Stimulated activated CD4-positive, alpha-beta T cell treated with anti-CD3 and anti-CD28 coated beads, Interleukin-1b, Interleukin-23, amount 100 ng/mL, for 1 hour (primary cell): ENCODE data around the gene KRT75.

Source experiments
- DNase-seq, 2 donors: peaks; one replicate each; pipeline ENCODE4 v3.0.0-alpha.2; 2020; ENCODE audit warnings: low read depth in 2 of 2

Gene KRT75

GRCh38 chr12:52439845-52440244, 5.7 kb upstream of the KRT75 start:
- DNase-seq = no peak

DNA sequence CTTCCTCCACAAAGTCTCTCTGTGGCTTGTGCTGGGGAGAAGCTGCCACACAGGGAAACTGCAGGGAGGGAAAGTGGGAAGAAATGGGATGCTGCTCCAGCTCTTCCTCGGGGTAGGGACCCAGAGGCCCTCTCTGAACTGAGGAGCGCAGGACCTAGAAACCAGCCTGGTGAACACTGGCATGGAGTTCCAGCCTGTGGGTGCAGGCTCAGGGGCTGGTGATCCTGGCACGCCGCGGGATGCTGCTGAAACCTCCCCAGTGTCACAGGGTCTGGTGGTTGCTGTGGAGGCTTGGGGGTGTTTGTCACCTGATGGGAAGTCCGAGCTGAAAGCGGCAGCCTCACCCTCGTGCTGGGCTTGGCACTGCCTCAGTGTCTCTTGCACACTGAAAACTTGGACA, 5.2 kb upstream of the KRT75 start:
- DNase-seq = no peak

- no peak for DNase-seq
Observed at GRCh38 chr12:52438305-52439301, 4.4 kb upstream of the KRT75 start.

DNA sequence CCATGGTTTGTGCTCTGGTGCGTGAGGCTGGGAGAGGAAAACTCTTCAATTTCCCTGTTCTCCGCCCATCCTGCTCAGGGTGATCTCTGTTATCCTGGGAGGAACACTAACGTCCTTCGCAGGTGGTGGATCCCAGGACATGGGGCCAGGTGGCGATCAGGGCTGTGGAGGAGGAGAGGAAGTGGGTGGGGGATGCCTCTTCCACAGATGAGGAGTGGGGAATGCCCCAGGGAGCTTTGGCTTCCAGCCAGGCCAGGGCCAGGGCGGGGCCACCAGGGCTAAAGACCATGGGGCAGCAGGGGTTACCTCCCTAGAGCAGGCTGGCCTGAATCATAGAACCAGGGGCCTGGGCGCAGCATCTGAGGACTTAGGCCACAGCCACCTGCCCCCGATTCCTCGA, 3.3 kb upstream of the KRT75 start:
- no peak for DNase-seq

DNA sequence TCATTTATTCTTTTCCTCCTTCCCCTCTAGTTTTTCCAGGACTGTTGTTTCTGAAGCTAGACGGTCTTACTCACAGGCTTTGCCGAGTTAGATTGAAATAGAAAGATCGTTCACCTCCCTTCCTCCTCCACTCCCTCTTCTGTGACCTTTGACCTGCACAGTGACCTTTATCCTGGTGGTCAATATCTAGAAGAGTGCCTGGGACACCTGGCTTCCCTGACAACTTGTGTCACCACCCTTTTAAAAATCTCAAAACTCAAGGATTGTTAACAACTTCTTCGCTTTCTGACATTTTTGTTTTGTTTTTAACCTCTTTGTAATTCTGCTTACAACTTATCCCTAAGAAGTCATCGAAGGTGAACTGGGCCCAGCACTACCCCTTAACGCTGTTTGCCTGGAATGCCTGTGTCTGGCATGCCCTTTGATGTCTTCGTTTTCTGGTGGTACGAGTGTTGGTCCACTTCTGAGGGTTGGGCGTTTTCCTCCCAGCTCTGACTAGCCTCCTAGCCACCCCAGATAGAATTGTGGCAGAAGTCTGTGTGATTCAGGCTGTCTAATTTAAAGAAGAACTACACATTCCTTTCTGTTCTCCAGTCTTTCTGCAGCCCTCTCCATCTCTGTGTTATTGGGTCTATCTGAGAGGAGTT, 2.8 kb upstream of the KRT75 start:
- no peak for DNase-seq

- no peak for DNase-seq
Observed at GRCh38 chr12:52436000-52436827, 2.0 kb upstream of the KRT75 start.

DNA sequence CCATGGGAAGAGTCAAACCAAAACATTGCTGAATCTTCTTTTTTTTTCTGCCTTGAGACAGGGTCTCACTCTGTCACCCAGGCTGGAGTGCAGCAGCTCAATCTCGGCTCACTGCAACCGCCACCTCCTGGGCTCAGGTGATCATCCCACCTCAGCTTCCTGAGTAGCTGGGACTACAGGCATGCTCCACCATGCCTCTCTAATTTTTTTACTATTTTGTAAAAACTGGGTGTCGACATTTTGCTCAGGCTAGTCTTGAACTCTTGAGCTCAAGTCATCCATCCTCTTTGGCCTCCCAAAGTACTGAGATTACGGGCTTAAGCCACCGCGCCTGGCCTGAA, 1.5 kb upstream of the KRT75 start:
- DNase-seq = no peak

- DNase-seq = no peak
Observed at GRCh38 chr12:52434760-52435530, 774 bp upstream of the KRT75 start.

DNA sequence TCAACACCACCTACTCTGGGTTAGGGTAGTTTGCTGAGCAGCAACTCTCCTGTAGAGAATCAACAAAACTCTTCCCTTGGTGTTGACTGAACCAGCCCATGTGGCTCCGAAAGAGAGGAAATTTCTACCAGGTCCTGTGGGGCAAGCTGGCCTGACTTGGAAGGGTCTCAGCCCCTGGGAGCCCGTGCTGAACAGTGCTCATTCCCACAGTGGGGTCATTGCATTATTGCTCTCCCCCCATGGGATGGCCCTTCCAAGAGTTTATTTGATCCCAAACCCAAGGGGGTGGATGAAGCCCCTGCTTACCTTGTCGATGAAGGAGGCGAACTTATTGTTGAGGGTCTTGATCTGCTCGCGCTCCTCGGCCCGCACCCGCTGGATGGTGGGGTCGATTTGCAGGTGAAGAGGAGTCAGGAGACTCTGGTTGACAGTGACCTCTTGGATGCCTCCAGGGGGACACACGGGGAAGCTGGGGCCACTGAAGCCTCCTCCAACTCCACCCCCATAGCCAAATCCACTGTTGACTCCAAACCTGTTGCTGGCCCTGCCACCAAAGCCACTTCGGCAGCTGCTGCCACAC, 580 bp downstream of the KRT75 start:
- DNase-seq = no peak

- DNase-seq = no peak
Observed at GRCh38 chr12:52432559-52433207, 1.5 kb downstream of the KRT75 start.

- no peak for DNase-seq
Observed at GRCh38 chr12:52428121-52428520, 6.0 kb downstream of the KRT75 start.

DNA sequence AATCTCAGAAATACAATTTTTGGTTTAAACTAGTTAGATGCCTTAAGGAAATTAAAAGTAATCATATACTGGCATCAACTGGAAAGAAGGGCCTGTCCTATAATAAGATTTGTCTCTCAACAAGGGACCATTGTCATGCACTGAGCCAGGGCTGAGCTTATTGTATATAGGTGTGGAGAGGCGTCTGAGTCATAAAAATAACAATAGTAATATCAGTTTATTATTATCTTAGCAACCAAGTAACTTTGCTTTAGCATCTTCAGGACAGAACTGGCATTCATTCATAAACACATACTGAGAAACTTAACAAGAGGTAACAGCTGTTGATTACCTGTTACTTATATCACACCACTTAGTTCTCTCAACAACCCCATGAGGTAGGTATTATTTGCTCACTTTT, 7.1 kb downstream of the KRT75 start:
- no peak for DNase-seq

GRCh38 chr12:52426034-52426433, 8.1 kb downstream of the KRT75 start:
- DNase-seq = no peak

DNA sequence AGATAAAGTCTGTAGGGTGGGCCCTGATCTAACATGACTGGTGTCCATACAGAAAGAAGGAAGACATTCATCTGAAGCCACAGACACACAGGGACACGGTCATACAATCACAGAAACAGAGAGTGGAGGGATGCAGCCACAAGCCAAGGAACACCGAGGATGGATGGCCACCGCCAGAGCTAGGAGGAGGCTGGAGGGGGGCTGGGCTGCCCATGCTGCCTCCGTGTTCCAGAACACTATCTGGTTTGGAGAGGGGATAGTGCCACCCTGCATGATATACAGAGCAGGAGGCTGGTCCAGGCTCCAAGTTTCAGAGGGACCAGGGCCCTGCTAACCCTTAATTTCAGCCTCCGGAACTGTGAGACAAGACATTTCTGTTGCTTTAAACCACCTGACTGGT, 8.7 kb downstream of the KRT75 start:
- no peak for DNase-seq

DNA sequence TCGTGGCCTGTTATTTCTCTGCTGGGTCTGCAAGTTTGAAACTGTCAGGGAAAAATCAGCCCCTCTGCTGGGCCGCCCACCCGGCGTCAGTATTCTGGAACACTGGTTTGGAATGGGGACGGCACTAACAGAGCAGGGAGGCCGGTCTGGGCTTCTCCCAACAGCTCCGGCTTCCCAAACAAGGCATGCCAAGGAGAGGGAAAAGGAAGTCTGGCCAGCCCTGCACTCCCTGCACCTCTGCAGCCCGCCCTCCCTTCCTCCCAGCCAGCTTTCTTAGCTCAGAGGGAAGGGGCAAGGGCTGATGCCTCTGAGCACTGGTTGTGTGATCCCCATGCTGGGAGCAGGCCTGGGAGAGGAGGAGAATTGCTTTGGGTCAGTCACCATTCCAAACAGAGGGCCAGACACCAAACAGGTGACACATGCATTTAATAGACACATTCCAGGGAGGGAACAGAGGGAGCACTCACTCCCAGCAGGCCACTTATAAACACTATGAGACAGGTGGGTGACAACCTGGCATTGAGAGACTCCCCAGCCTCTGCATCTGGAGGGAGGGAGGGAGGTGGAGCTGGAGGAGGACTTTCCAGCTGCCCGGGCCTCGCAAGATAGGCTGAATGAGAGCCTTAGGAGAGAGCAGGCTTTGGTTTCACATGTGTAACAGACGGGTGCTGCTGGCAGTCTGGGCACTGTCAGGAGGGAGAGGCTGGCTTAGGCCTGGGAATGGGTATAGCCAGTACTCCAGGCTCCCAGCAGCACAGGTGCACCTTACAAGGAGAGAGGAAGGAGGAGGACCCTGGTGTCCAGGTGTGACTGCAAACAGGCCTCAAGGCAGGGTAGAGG, 10.3 kb downstream of the KRT75 start:
- no peak for DNase-seq

DNA sequence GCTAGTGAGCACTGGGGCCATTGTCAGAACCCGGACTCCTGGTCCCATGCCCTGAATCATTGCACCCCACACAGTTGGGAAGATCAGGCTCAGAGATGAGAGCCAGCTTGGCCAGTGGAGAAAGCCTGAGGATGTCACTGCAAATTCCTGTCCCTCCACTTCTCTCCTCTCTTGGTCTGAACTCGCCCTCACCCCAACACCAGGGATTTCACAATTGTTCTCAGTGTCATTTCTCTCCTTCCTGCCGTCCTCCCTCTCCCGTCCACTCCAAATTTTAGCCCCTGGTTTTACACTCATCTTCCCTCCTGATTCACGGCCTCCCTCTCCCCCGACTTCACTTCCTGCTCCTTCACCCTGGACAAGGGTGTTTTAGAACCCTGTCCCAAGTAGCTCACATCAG, 11.1 kb downstream of the KRT75 start:
- DNase-seq = no peak

DNA sequence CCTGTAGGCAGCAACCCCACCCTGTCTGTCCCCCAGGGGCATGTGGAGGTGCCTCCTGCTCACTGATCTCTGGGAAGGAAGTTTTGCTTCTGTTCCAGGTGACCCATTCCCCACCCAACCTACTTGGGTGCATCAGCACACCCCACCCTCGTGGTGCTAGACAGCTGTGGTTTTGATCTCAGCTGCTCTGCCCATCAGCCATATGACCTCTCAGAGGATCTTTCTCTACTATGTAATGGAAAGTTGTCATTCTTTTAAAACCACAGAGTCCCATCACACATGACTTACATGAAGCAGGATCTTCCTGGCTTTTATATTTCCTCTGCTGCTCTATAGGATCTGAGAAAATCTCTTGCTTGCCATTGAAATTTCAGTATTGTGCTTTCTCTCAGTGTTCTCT, 14.5 kb downstream of the KRT75 start:
- no peak for DNase-seq

- DNase-seq = no peak
Observed at GRCh38 chr12:52418576-52419110, 15.5 kb downstream of the KRT75 start.

GRCh38 chr12:52417740-52418139, 16.4 kb downstream of the KRT75 start:
- DNase-seq = no peak

DNA sequence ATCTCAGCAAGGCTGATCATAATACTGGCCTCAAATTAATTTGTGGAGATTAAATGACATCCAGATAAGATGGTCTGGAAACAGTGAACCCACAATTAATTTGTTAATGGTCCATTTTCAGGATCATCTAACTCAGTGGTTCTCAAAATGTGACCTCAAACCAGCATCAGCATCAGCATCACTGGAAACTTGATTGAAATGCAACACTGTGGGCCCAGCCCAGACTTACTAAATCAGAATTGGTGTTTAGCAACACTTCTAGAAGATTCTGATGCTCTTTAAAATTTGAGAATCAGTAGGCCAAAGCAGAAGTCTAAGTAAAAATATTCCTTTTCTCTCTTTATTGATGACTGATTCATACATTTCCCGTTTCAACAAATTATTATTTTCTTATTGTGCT, 17.4 kb downstream of the KRT75 start:
- DNase-seq = no peak
